H9 (cell line): ENCODE data around the gene NLRP1. TPM values are rescaled to one million over a fixed set of nuclear protein-coding genes. Genes with fewer than 3 reads are reported as not detected.

Source experiments
- DNase-seq: peaks from one replicate; pipeline ENCODE4 v3.0.0-alpha.2; 2017
- H2AFZ ChIP-seq: one replicate; pipeline ENCODE4 v1.6.1; 2013; ENCODE audit warnings: mild to moderate bottlenecking, low read length, control low read depth, moderate library complexity
- H2AK5ac ChIP-seq: 2 replicates; pipeline ENCODE4 v1.6.1; 2013; ENCODE audit warnings: low read length, control low read depth, mixed read lengths; ENCODE audit not compliant: insufficient read length
- H2BK120ac ChIP-seq: one replicate; pipeline ENCODE4 v1.6.1; 2013; ENCODE audit warnings: low read depth, mild to moderate bottlenecking, low read length, control low read depth, inconsistent platforms; ENCODE audit not compliant: poor library complexity, severe bottlenecking
- H2BK12ac ChIP-seq: 2 replicates; pipeline ENCODE4 v1.6.1; 2013; ENCODE audit warnings: low read length, control low read depth, mixed read lengths, low read depth; ENCODE audit not compliant: insufficient read length
- H2BK15ac ChIP-seq: 2 replicates; pipeline ENCODE4 v1.6.1; 2013; ENCODE audit warnings: low read depth, low read length, control low read depth
- H2BK20ac ChIP-seq: one replicate; pipeline ENCODE4 v1.6.1; 2013; ENCODE audit warnings: low read depth, mild to moderate bottlenecking, low read length, control low read depth, inconsistent platforms; ENCODE audit not compliant: poor library complexity, severe bottlenecking
- H2BK5ac ChIP-seq: 2 replicates; pipeline ENCODE4 v1.6.1; 2013; ENCODE audit warnings: low read length, control low read depth, mixed read lengths; ENCODE audit not compliant: insufficient read length
- H3K14ac ChIP-seq: 2 replicates; pipeline ENCODE4 v1.6.1; 2013; ENCODE audit warnings: low read length, control low read depth; ENCODE audit not compliant: insufficient read depth
- H3K18ac ChIP-seq: 2 replicates; pipeline ENCODE4 v1.6.1; 2013; ENCODE audit warnings: low read depth, mild to moderate bottlenecking, mixed read lengths, low read length, control low read depth; ENCODE audit not compliant: insufficient read length
- H3K23ac ChIP-seq: 2 replicates; pipeline ENCODE4 v1.6.1; 2013; ENCODE audit warnings: low read length, control low read depth, mixed read lengths, low read depth; ENCODE audit not compliant: insufficient read length
- H3K23me2 ChIP-seq: 2 replicates; pipeline ENCODE4 v1.6.1; 2013; ENCODE audit warnings: low read depth, mild to moderate bottlenecking, mixed read lengths, low read length, control low read depth; ENCODE audit not compliant: insufficient read length, poor library complexity, severe bottlenecking
- H3K27ac ChIP-seq: 2 replicates; pipeline ENCODE4 v1.5.1; 2013; ENCODE audit warnings: low read length, control low read depth, mixed read lengths, low read depth; ENCODE audit not compliant: insufficient read length
- H3K27me3 ChIP-seq: 2 replicates; pipeline ENCODE4 v1.6.1; 2013; ENCODE audit warnings: low read length, control low read depth, inconsistent platforms; ENCODE audit not compliant: insufficient read depth
- H3K4ac ChIP-seq: 2 replicates; pipeline ENCODE4 v1.6.1; 2013; ENCODE audit warnings: low read depth, mild to moderate bottlenecking, control low read depth, inconsistent platforms, low read length, moderate library complexity
- H3K4me1 ChIP-seq: 2 replicates; pipeline ENCODE4 v1.6.1; 2013; ENCODE audit warnings: low read length, control low read depth, inconsistent platforms; ENCODE audit not compliant: insufficient read depth
- H3K4me2 ChIP-seq: 2 replicates; pipeline ENCODE4 v1.6.1; 2013; ENCODE audit warnings: low read length, control low read depth, mixed read lengths; ENCODE audit not compliant: insufficient read length, insufficient read depth
- H3K56ac ChIP-seq: 2 replicates; pipeline ENCODE4 v1.6.1; 2013; ENCODE audit warnings: low read depth, mild to moderate bottlenecking, mixed read lengths, low read length, control low read depth; ENCODE audit not compliant: insufficient read length
- H3K79me1 ChIP-seq: 2 replicates; pipeline ENCODE4 v1.6.1; 2013; ENCODE audit warnings: low read depth, mild to moderate bottlenecking, moderate library complexity, low read length, control low read depth, inconsistent platforms; ENCODE audit not compliant: insufficient read depth, poor library complexity, severe bottlenecking
- H3K79me2 ChIP-seq: 2 replicates; pipeline ENCODE4 v1.6.1; 2013; ENCODE audit warnings: low read length, control low read depth, inconsistent platforms; ENCODE audit not compliant: insufficient read depth
- H3K9ac ChIP-seq: 2 replicates; pipeline ENCODE4 v1.6.1; 2013; ENCODE audit warnings: low read length, control low read depth, mixed read lengths; ENCODE audit not compliant: insufficient read length; ENCODE audit errors: extremely low read depth
- H3K9me3 ChIP-seq: one replicate; pipeline ENCODE4 v1.6.1; 2013; ENCODE audit warnings: low read depth, low read length, inconsistent platforms; ENCODE audit not compliant: control insufficient read depth
- H3T11ph ChIP-seq: one replicate; pipeline ENCODE4 v1.6.1; 2013; ENCODE audit warnings: mild to moderate bottlenecking, low read length, control low read depth, inconsistent platforms
- H4K20me1 ChIP-seq: one replicate; pipeline ENCODE4 v1.6.1; 2013; ENCODE audit not compliant: control insufficient read depth, insufficient read length, insufficient read depth
- H4K5ac ChIP-seq: 2 replicates; pipeline ENCODE4 v1.6.1; 2013; ENCODE audit warnings: low read depth, mild to moderate bottlenecking, mixed read lengths, low read length, control low read depth; ENCODE audit not compliant: insufficient read length
- H4K8ac ChIP-seq: replicated peaks from 2 replicates; pipeline ENCODE4 v1.6.1; 2013; ENCODE audit warnings: low read length, control low read depth, mixed read lengths, low read depth; ENCODE audit not compliant: insufficient read length
- H4K91ac ChIP-seq: 2 replicates; pipeline ENCODE4 v1.6.1; 2013; ENCODE audit warnings: low read depth, mild to moderate bottlenecking, moderate library complexity, mixed read lengths, low read length, control low read depth; ENCODE audit not compliant: insufficient read length
- H3K27ac Mint-ChIP-seq, 3 experiments: 2 replicates in 2 of 3; 3 replicates in 1 of 3; pipeline ENCODE4 v1.8.0; 2020 to 2021; ENCODE audit warnings: mixed read lengths in 3 of 3, mild to moderate bottlenecking in 1 of 3, moderate library complexity in 1 of 3
- H3K27me3 Mint-ChIP-seq: 2 replicates; pipeline ENCODE4 v1.8.0; 2021; ENCODE audit warnings: low read depth, mild to moderate bottlenecking, moderate library complexity, mixed read lengths
- H3K36me3 Mint-ChIP-seq, 3 experiments: 2 replicates in 2 of 3; 3 replicates in 1 of 3; pipeline ENCODE4 v1.8.0; 2020 to 2021; ENCODE audit warnings: low read depth in 3 of 3, mixed read lengths in 3 of 3; ENCODE audit not compliant: insufficient read depth in 1 of 3
- H3K4me1 Mint-ChIP-seq, 2 experiments: 2 replicates each; pipeline ENCODE4 v1.8.0; 2020; ENCODE audit warnings: mixed read lengths in 2 of 2
- H3K4me3 Mint-ChIP-seq, 2 experiments: 2 replicates in 1 of 2; 3 replicates in 1 of 2; pipeline ENCODE4 v1.8.0; 2020 to 2021; ENCODE audit warnings: mild to moderate bottlenecking in 2 of 2, mixed read lengths in 2 of 2, moderate library complexity in 1 of 2
- H3K9me3 Mint-ChIP-seq, 2 experiments: 2 replicates in 1 of 2; 3 replicates in 1 of 2; pipeline ENCODE4 v1.8.0; 2020; ENCODE audit warnings: mild to moderate bottlenecking in 2 of 2, mixed read lengths in 2 of 2, moderate library complexity in 1 of 2
- CTCF ChIP-seq: fragments of 200-600 bp; sonication (generic); conservative IDR thresholded peaks from 3 replicates; pipeline ENCODE4 v1.8.0; 2021; ENCODE audit warnings: antibody characterized with exemption, mild to moderate bottlenecking
- WGBS: extraction: QIAGEN DNeasy Blood & Tissue Kit; methylation state at CpG from one replicate; pipeline ENCODE4 v1.1.7; 2013; ENCODE audit warnings: missing lambda C conversion rate, low lambda C conversion rate, mixed read lengths; ENCODE audit not compliant: insufficient read length; ENCODE audit errors: extremely low coverage; 5-methylcytosine and 5-hydroxymethylcytosine counted together
- total RNA-seq: library from RNA; stranded (reverse); gene quantifications from 2 replicates; pipeline ENCODE4 v1.2.1, GENCODE V29; 2021

NLRP1 gene
- total RNA-seq, 1 experiment from 2014 or later = 12.1 TPM

GRCh38 chr17:5557990-5558389, 26.3 kb downstream of the NLRP1 start:
- H3K79me1 ChIP-seq = no peaks in the 10 kb centered on the region
- peaks cover 2% of the 10 kb centered on the region for H3K27me3 Mint-ChIP-seq
- no peak overlapping the region for H2BK20ac ChIP-seq
- H2AK5ac ChIP-seq = no peak overlapping the region
- H3K4me1 ChIP-seq = no peaks in the 10 kb centered on the region
- H3K4ac ChIP-seq = no peak overlapping the region
- no peak overlapping the region for H3K18ac ChIP-seq
- H3K27me3 ChIP-seq = no peaks in the 10 kb centered on the region
- no peak for TF ChIP-seq CTCF
- H3K79me2 ChIP-seq = no peaks in the 10 kb centered on the region
- no peak overlapping the region for H2AFZ ChIP-seq
- H3K9me3 Mint-ChIP-seq = no peaks in the 10 kb centered on the region; a peak in 1 of 5 replicates
- no peak overlapping the region for H4K8ac ChIP-seq
- peaks cover 0 to 4% of the 10 kb centered on the region in 2 experiments; a peak in 2 of 4 replicates for H3K4me1 Mint-ChIP-seq
- no peak overlapping the region for H3K9ac ChIP-seq
- H4K5ac ChIP-seq = no peak overlapping the region
- no peak overlapping the region for H2BK120ac ChIP-seq
- no peak overlapping the region for H3T11ph ChIP-seq
- no peak overlapping the region for H3K4me2 ChIP-seq
- no peak overlapping the region for H2BK15ac ChIP-seq
- H3K23me2 ChIP-seq = no peaks in the 10 kb centered on the region
- H4K20me1 ChIP-seq = no peaks in the 10 kb centered on the region
- no peak overlapping the region for H3K27ac Mint-ChIP-seq
- H3K23ac ChIP-seq = no peak overlapping the region
- no peak overlapping the region for H3K27ac ChIP-seq
- no peaks in the 10 kb centered on the region for H3K36me3 Mint-ChIP-seq
- H2BK12ac ChIP-seq = no peak overlapping the region
- no peak overlapping the region for H4K91ac ChIP-seq
- no peak overlapping the region for H3K56ac ChIP-seq
- no peak overlapping the region; the same call in 1 of the 2 replicates for H3K14ac ChIP-seq
- H3K4me3 Mint-ChIP-seq = no peak overlapping the region
- H3K9me3 ChIP-seq = no peaks in the 10 kb centered on the region
- DNase-seq = no peak
- H2BK5ac ChIP-seq = no peak overlapping the region
- WGBS = no CpG with 5 or more reads among the region's 6 CpGs
